ENCODE measurements around the gene PSMD13. TPM values are rescaled to one million over a fixed set of nuclear protein-coding genes. Genes with fewer than 3 reads are reported as not detected.

PSMD13 gene
- total RNA-seq, 6 donors from 2014 or later, result 85.2 to 113 (median 106) TPM

DNA sequence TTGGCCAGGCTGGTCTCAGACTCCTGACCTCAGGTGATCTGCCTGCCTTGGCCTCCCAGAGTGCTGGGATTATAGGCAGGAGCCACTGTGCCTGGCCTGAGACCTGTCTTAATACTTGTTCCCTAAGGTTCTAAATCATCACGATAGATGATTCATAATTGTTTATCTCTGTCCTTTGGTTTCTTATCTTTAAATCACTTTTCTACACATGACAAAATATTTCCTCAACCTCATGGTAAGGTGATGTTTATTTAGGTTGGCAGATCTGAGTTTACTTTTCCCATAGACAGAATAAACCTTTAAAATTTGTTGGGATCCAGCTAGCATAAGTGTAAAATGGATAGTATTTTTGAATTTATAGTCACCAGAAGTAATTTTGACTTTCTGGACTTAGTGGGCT, 3.5 kb downstream of the PSMD13 start:
- WGBS, 2 donors, result 60 to 63% methylated on average over 1 of the region's 1 CpG
- H3K4me3 ChIP-seq, result no peak overlapping the region
- H3K4me1 ChIP-seq, result peaks cover 16 to 25% (median 18%) of the 10 kb centered on the region in 4 donors
- H3K9me3 ChIP-seq, result no peaks in the 10 kb centered on the region
- no peak overlapping the region for H3K27ac ChIP-seq
- peaks cover 6 to 58% (median 28%) of the 10 kb centered on the region in 4 donors for H3K36me3 ChIP-seq
- no peak for DNase-seq
- TF ChIP-seq POLR2AphosphoS5 (IDR thresholded peaks at IDR 0.05) (no peak), POLR2A (IDR thresholded peaks at IDR 0.05) (no peak), EP300 (IDR thresholded peaks at IDR 0.05) (no peak)
- TF ChIP-seq, protein P1, sequence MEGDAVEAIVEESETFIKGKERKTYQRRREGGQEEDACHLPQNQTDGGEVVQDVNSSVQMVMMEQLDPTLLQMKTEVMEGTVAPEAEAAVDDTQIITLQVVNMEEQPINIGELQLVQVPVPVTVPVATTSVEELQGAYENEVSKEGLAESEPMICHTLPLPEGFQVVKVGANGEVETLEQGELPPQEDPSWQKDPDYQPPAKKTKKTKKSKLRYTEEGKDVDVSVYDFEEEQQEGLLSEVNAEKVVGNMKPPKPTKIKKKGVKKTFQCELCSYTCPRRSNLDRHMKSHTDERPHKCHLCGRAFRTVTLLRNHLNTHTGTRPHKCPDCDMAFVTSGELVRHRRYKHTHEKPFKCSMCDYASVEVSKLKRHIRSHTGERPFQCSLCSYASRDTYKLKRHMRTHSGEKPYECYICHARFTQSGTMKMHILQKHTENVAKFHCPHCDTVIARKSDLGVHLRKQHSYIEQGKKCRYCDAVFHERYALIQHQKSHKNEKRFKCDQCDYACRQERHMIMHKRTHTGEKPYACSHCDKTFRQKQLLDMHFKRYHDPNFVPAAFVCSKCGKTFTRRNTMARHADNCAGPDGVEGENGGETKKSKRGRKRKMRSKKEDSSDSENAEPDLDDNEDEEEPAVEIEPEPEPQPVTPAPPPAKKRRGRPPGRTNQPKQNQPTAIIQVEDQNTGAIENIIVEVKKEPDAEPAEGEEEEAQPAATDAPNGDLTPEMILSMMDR (IDR thresholded peaks at IDR 0.05), result no peak
- H3K27me3 ChIP-seq, result no peaks in the 10 kb centered on the region
- ATAC-seq (ENCODE audit: low FRiP score in 2 of 2), result no peak

DNA sequence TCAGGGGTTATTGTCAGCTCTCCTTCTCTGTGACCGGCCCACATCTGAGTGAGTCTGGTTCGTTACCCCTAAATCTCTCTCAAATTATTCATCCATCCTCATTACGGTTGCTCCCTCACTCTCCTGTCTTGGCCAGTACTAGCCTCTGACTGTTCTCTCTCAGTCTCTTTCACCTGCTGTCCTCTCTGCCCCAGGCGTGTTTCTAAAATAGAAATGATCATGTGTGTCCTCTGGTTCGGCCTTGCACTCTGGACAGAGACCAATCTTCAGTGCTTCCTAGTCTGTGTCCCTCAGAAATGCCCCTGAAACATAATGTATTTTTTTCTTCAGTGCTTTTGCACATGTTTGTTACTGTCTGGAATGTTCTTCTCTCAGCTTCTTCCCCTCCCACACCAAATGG, 4.9 kb downstream of the PSMD13 start:
- ATAC-seq (ENCODE audit: low FRiP score in 2 of 2) (no peak), DNase-seq (no peak)
- WGBS, 2 donors, result 93 to 98% methylated on average over 5 of the region's 5 CpGs
- Histone ChIP-seq H3K36me3 (peaks cover 18 to 71% (median 38%) of the 10 kb centered on the region in 4 donors), H3K4me1 (peaks cover 12 to 20% (median 13%) of the 10 kb centered on the region in 4 donors), H3K9me3 (no peaks in the 10 kb centered on the region), H3K27ac (no peak overlapping the region), H3K4me3 (no peak overlapping the region), H3K27me3 (no peaks in the 10 kb centered on the region)
- TF ChIP-seq POLR2A (IDR thresholded peaks at IDR 0.05) (no peak), EP300 (IDR thresholded peaks at IDR 0.05) (no peak), POLR2AphosphoS5 (IDR thresholded peaks at IDR 0.05) (no peak)
- TF ChIP-seq, protein P1 (IDR thresholded peaks at IDR 0.05), result no peak

DNA sequence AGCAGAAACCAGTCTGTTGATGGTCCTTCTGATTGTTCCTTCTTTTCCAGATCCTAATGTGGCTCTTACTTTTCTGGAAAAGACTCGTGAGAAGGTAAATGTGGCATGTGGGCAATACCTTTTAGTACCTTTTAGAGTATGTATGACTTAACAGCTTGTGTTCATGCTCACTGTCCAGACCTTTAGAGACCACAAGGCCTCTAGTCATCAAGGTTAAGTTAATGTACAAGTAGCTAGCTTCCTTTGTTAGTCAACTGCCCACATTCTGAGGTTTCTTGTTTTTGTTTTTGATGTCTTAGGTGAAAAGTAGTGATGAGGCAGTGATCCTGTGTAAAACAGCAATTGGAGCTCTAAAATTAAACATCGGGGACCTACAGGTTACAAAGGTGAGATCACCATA, 7.6 kb downstream of the PSMD13 start:
- ATAC-seq (ENCODE audit: low FRiP score in 2 of 2), result no peak
- H3K9me3 ChIP-seq, result no peaks in the 10 kb centered on the region
- 95 to 96% methylated on average over 2 of the region's 2 CpGs for WGBS, 2 donors
- no peak overlapping the region for H3K4me3 ChIP-seq
- no peaks in the 10 kb centered on the region for H3K4me1 ChIP-seq
- TF ChIP-seq, protein P1 (IDR thresholded peaks at IDR 0.05), result no peak
- TF ChIP-seq POLR2AphosphoS5 (IDR thresholded peaks at IDR 0.05) (no peak), EP300 (IDR thresholded peaks at IDR 0.05) (no peak), POLR2A (IDR thresholded peaks at IDR 0.05) (no peak)
- DNase-seq, result no peak
- no peaks in the 10 kb centered on the region for H3K27me3 ChIP-seq
- peaks cover 29 to 93% (median 63%) of the 10 kb centered on the region in 4 donors for H3K36me3 ChIP-seq
- no peak overlapping the region for H3K27ac ChIP-seq

DNA sequence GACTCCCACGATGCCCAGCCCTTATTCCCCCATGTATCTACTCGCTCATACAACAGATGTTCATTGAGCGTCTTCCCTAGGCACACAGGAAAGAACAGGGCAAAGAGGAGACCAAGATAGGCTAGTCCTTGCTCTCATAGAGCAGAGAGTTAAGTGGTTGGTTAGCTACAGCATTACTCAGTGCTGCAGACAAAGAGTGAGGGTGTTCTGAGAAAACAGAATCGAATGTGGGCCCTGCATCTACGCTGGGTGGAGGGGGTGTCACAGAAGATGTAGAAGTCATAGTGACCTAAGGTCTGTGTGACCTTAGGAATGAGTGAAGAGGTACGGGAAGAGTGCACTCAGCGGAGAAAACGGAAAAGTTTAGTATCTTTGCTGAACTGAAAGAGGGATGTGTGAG, 12.3 kb downstream of the PSMD13 start:
- Histone ChIP-seq H3K4me3 (no peak overlapping the region), H3K27me3 (no peaks in the 10 kb centered on the region), H3K9me3 (no peaks in the 10 kb centered on the region), H3K27ac (no peak overlapping the region), H3K36me3 (peaks cover 45 to 96% (median 84%) of the 10 kb centered on the region in 4 donors), H3K4me1 (no peaks in the 10 kb centered on the region)
- WGBS, 2 donors, result 91 to 95% methylated on average over 8 of the region's 8 CpGs
- DNase-seq (no peak), ATAC-seq (ENCODE audit: low FRiP score in 2 of 2) (no peak)
- TF ChIP-seq, protein P1 (IDR thresholded peaks at IDR 0.05), result no peak
- TF ChIP-seq EP300 (IDR thresholded peaks at IDR 0.05) (no peak), POLR2AphosphoS5 (IDR thresholded peaks at IDR 0.05) (no peak), POLR2A (IDR thresholded peaks at IDR 0.05) (no peak)

DNA sequence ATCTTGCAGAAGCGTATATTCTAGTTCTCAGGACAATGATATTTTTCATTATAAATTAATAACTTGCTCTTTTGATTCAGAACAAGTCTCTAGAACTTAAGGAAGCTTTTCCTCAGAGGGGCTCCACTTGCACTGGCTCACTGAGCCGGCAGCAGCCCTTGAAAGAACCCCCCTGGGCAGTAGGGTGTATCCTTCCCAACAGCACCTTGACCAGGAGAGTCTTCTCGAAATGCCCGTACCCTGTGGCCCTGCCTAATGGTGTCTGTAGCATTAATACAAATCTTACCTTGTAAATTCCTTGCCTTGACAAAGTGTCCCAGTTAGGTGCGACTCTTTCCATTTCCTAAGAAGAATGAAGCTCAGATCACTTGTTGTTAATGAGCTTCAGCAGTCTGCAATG, 13.5 kb downstream of the PSMD13 start:
- Histone ChIP-seq H3K4me3 (no peak overlapping the region), H3K4me1 (no peaks in the 10 kb centered on the region), H3K27me3 (no peaks in the 10 kb centered on the region), H3K9me3 (no peaks in the 10 kb centered on the region), H3K36me3 (peaks cover 40 to 84% (median 76%) of the 10 kb centered on the region in 4 donors), H3K27ac (peak overlapping the region in 1 of 4 donors; percentile 42)
- WGBS, 2 donors, result 90 to 92% methylated on average over 5 of the region's 5 CpGs
- ATAC-seq (ENCODE audit: low FRiP score in 2 of 2) (no peak), DNase-seq (no peak)
- TF ChIP-seq POLR2A (IDR thresholded peaks at IDR 0.05) (no peak), EP300 (IDR thresholded peaks at IDR 0.05) (no peak)

All from upper lobe of left lung (tissue), 6 donors.